HepG2 (cell line): ENCODE data around the gene VMO1. TPM values are rescaled to one million over a fixed set of nuclear protein-coding genes. Genes with fewer than 3 reads are reported as not detected.

Source experiments
- ATAC-seq: fragments of 200-7000 bp; cut with Tn5 transposase; 3 replicates; pipeline ENCODE4 v1.9.1; 2020; ENCODE audit warnings: mild to moderate bottlenecking, moderate library complexity
- BruUV-seq: library from RNA; stranded (reverse); fragments of 400-500 nt; replicated peaks from 2 replicates; lab custom pipeline; 2021; lab: Mats Ljungman, UMichigan
- CTCF ChIA-PET: fragments of 300-600 bp; formaldehyde crosslinking; extraction: SDS; loops from one replicate; lab custom pipeline; 2021; ENCODE audit warnings: low total read pairs, inconsistent platforms, low intra/inter-chr PET ratio; lab: Yijun Ruan, JAX
- POLR2A ChIA-PET: fragments of 350-600 bp; sonication (Branson Sonifier 250); formaldehyde crosslinking; loops from one replicate; lab custom pipeline; 2020; ENCODE audit warnings: antibody characterized with exemption, inconsistent platforms; lab: Yijun Ruan, JAX
- DNase-seq: peaks from one replicate; pipeline ENCODE4 v3.0.0-alpha.2; 2015; ENCODE audit warnings: low spot score
- FAIRE-seq: peaks from 3 replicates; lab custom pipeline; 2011; peaks lifted over from hg19 to GRCh38; lab: Jason Lieb, UNC
- H2AFZ ChIP-seq: one replicate; pipeline ENCODE4 v1.6.1; 2011; ENCODE audit warnings: low read length, inconsistent platforms
- H3K27ac ChIP-seq: fragments of 300-600 bp; 3 replicates; pipeline ENCODE4 v1.8.0; 2011; ENCODE audit warnings: mixed run types, mild to moderate bottlenecking, mixed read lengths, low read length, inconsistent platforms; ENCODE audit not compliant: insufficient read depth; ENCODE audit errors: extremely low read length
- H3K27me3 ChIP-seq, 2 experiments: fragments of 200-600 bp in 1 of 2; 2 replicates in 1 of 2; 3 replicates in 1 of 2; pipeline versions ENCODE4 v1.6.0 to v1.8.0; 2011; ENCODE audit warnings: low read length in 2 of 2, mild to moderate bottlenecking in 2 of 2, moderate library complexity in 2 of 2, inconsistent platforms in 1 of 2; ENCODE audit not compliant: insufficient read depth in 2 of 2, control insufficient read depth in 1 of 2
- H3K36me3 ChIP-seq, 2 experiments: fragments of 200-600 bp in 1 of 2; replicated peaks in 1 of 2; 2 replicates in 1 of 2; 3 replicates in 1 of 2; pipeline versions ENCODE4 v1.5.1 to v1.8.0; 2011; ENCODE audit warnings: low read length in 2 of 2, inconsistent platforms in 1 of 2; ENCODE audit not compliant: insufficient read depth in 2 of 2, control insufficient read depth in 1 of 2
- H3K4me1 ChIP-seq: 2 replicates; pipeline ENCODE4 v1.5.1; 2012; ENCODE audit warnings: low read length, inconsistent platforms; ENCODE audit not compliant: insufficient read depth
- H3K4me2 ChIP-seq: 2 replicates; pipeline ENCODE4 v1.6.0; 2011; ENCODE audit warnings: low read depth, low read length, inconsistent platforms
- H3K4me3 ChIP-seq, 3 experiments: fragments of 200-600 bp in 1 of 3; sonication (generic), shearing (Covaris generic) in 1 of 3; replicated peaks in 1 of 3; 2 replicates each; pipeline ENCODE4 v1.5.1; 2011 to 2016; ENCODE audit warnings: low read length in 3 of 3, inconsistent platforms in 2 of 3, low read depth in 2 of 3, mild to moderate bottlenecking in 2 of 3, control low read depth in 1 of 3, mixed read lengths in 1 of 3; ENCODE audit not compliant: insufficient read depth in 1 of 3
- H3K79me2 ChIP-seq: one replicate; pipeline ENCODE4 v1.6.1; 2011; ENCODE audit warnings: low read length, inconsistent platforms; ENCODE audit not compliant: insufficient read depth
- H3K9ac ChIP-seq: 2 replicates; pipeline ENCODE4 v1.6.0; 2011; ENCODE audit warnings: mild to moderate bottlenecking, low read depth, low read length, inconsistent platforms; ENCODE audit not compliant: insufficient read depth
- H3K9me3 ChIP-seq: 2 replicates; pipeline ENCODE4 v1.5.1; 2012; ENCODE audit warnings: mild to moderate bottlenecking, low read length
- H4K20me1 ChIP-seq: 2 replicates; pipeline ENCODE4 v1.6.0; 2011; ENCODE audit warnings: inconsistent platforms, mild to moderate bottlenecking, low read length, moderate library complexity; ENCODE audit not compliant: insufficient read depth
- AGO1 ChIP-seq: fragments of 200-400 bp; formaldehyde crosslinking; IDR thresholded peaks from 2 replicates; pipeline ENCODE4 v1.6.1; 2017; ENCODE audit warnings: mild to moderate bottlenecking, low read depth, low read length, moderate library complexity; ENCODE audit not compliant: poor library complexity, severe bottlenecking
- BORCS8-MEF2B ChIP-seq: sonication (generic); formaldehyde crosslinking; IDR thresholded peaks from 2 replicates; pipeline ENCODE4 v1.8.0; 2022; ENCODE audit warnings: mild to moderate bottlenecking, missing genetic modification reagents
- CENPT ChIP-seq: sonication (generic); formaldehyde crosslinking; IDR thresholded peaks from 2 replicates; pipeline ENCODE4 v1.8.0; 2022; ENCODE audit warnings: low read depth, mild to moderate bottlenecking, moderate library complexity, missing genetic modification reagents
- CREM ChIP-seq, 2 experiments: sonication (generic) in 1 of 2; formaldehyde crosslinking in 1 of 2; IDR thresholded peaks; 2 replicates each; pipeline versions ENCODE4 v1.4.0 to v1.6.1; 2016 to 2020; ENCODE audit warnings: antibody characterized with exemption in 1 of 2, mild to moderate bottlenecking in 1 of 2, missing genetic modification reagents in 1 of 2
- EP300 ChIP-seq, 3 experiments: sonication (generic) in 1 of 3; formaldehyde crosslinking in 1 of 3; IDR thresholded peaks; 2 replicates each; pipeline versions ENCODE4 v1.5.1 to v1.6.1; 2011 to 2020; ENCODE audit warnings: low read depth in 2 of 3, low read length in 2 of 3, borderline replicate concordance in 1 of 3, improper control_type of control experiment in 1 of 3, mild to moderate bottlenecking in 1 of 3, missing genetic modification reagents in 1 of 3, moderate library complexity in 1 of 3
- HDAC2 ChIP-seq: sonication (generic); formaldehyde crosslinking; IDR thresholded peaks from 2 replicates; pipeline ENCODE4 v1.4.0; 2020; ENCODE audit warnings: missing genetic modification reagents
- MEF2D ChIP-seq: sonication (generic); formaldehyde crosslinking; IDR thresholded peaks from 2 replicates; pipeline ENCODE4 v1.5.1; 2020; ENCODE audit warnings: mild to moderate bottlenecking, missing genetic modification reagents
- MTF1 ChIP-seq: sonication (generic); formaldehyde crosslinking; IDR thresholded peaks from 2 replicates; pipeline ENCODE4 v1.5.0; 2020; ENCODE audit warnings: missing genetic modification reagents
- PITX1 ChIP-seq: sonication (generic); formaldehyde crosslinking; IDR thresholded peaks from 2 replicates; pipeline ENCODE4 v1.5.1; 2020; ENCODE audit warnings: mild to moderate bottlenecking, missing genetic modification reagents
- PRPF4 ChIP-seq: fragments of 200-400 bp; formaldehyde crosslinking; IDR thresholded peaks from 2 replicates; pipeline ENCODE4 v1.6.1; 2016; ENCODE audit warnings: low read length, low read depth; ENCODE audit not compliant: poor library complexity, severe bottlenecking
- RAD51 ChIP-seq: fragments of 450-650 bp; IDR thresholded peaks from 2 replicates; pipeline ENCODE4 v1.6.1; 2016; ENCODE audit warnings: borderline replicate concordance
- SMC3 ChIP-seq: IDR thresholded peaks from 2 replicates; pipeline ENCODE4 v1.6.1; 2011; ENCODE audit warnings: low read length, improper control_type of control experiment
- SRF ChIP-seq: IDR thresholded peaks from 2 replicates; pipeline ENCODE4 v1.6.1; 2011; ENCODE audit warnings: mild to moderate bottlenecking, low read depth, low read length, moderate library complexity
- TFDP2 ChIP-seq: sonication (generic); formaldehyde crosslinking; IDR thresholded peaks from 2 replicates; pipeline ENCODE4 v1.4.0; 2020; ENCODE audit warnings: missing genetic modification reagents
- XBP1 ChIP-seq: sonication (generic); formaldehyde crosslinking; IDR thresholded peaks from 2 replicates; pipeline ENCODE4 v1.5.0; 2020; ENCODE audit warnings: missing genetic modification reagents
- ZBTB4 ChIP-seq: sonication (generic); formaldehyde crosslinking; IDR thresholded peaks from 2 replicates; pipeline ENCODE4 v1.4.0; 2020; ENCODE audit warnings: missing genetic modification reagents, mild to moderate bottlenecking, borderline replicate concordance
- ZFP62 ChIP-seq: sonication (generic); formaldehyde crosslinking; IDR thresholded peaks from 2 replicates; pipeline ENCODE4 v1.4.0; 2020; ENCODE audit warnings: missing genetic modification reagents
- ZNF160 ChIP-seq: sonication (generic); formaldehyde crosslinking; IDR thresholded peaks from 2 replicates; pipeline ENCODE4 v1.8.0; 2022; ENCODE audit warnings: mild to moderate bottlenecking, inconsistent platforms, missing genetic modification reagents
- WGBS: methylation state at CpG from one replicate; pipeline ENCODE4 v1.1.6; 2017; ENCODE audit warnings: low lambda C conversion rate; 5-methylcytosine and 5-hydroxymethylcytosine counted together
- in situ Hi-C: cut with HindIII; loops from 2 replicates; pipeline ENCODE4 v1.10.0; 2017; ENCODE audit warnings: low pct_unique_long_range_greater_than_20kb; ENCODE audit not compliant: extremely low pct_ligation_motif_present
- intact Hi-C: fragments of 100-400 bp; cut with micrococcal nuclease; formaldehyde crosslinking; loops from one replicate; pipeline ENCODE4 v1.10.0; 2022; ENCODE audit not compliant: unreplicated experiment
- polyA plus RNA-seq, 8 experiments: library from polyadenylated mRNA; depleted of rRNA in 3 of 8; stranded (reverse) in 7 of 8; unstranded in 1 of 8; fragments of >200 nt; fragmentation: Illumina TruSeq in 4 of 8; extraction: Trizol in 4 of 8; gene quantifications; 2 replicates each; pipeline versions ENCODE4 v1.2.1 to v1.2.3, GENCODE V29; 2011 to 2016; ENCODE audit warnings: low read depth in 4 of 8, missing spikeins in 1 of 8, mixed read lengths in 1 of 8; ENCODE audit not compliant: insufficient read depth in 1 of 8
- total RNA-seq, 5 experiments: library from RNA; depleted of rRNA; stranded (reverse); fragments of >200 nt; fragmentation: Illumina TruSeq; extraction: Trizol; gene quantifications; 2 replicates each; pipeline ENCODE4 v1.2.3, GENCODE V29; 2016; ENCODE audit warnings: low read depth in 1 of 5
- TF ChIP-seq, protein P1 (sequence below): sonication (generic); formaldehyde crosslinking; IDR thresholded peaks from 2 replicates; pipeline ENCODE4 v1.4.0; 2020; ENCODE audit warnings: mild to moderate bottlenecking, missing genetic modification reagents

Gene VMO1
- total and polyA plus RNA-seq, 2 of the 13 experiments (the other 11 are each of a cell fraction or from before 2014, with no cell fraction given): not detected

DNA sequence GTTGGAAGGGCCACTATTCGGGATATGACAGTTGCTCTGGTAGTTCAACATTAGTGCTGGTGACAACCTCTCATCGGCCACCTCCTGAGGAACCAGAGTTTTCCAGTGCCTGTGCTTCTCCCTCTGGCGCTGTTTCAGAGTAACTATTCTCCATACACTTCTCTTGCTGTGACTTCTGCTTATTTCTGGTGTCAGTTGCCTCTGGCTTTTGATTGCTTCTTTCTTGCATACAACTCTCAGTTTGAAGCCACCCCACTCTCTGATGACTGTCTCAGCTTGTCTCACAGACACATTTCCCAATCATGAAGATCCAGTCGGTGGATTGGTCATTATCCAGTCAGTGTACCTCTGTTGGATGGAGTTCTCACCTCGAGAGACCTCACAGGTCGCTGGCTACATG lies 17.9 kb downstream of the VMO1 start (continued):
- TF ChIP-seq MEF2D (CRISPR knock-in tag): no peak
- no peak for TF ChIP-seq XBP1 (CRISPR knock-in tag)
- no peak for TF ChIP-seq SMC3
- TF ChIP-seq PITX1: no peak

- ATAC-seq (no peak), FAIRE-seq (no peak), DNase-seq (no peak)
- Histone ChIP-seq H3K9me3 (no peaks in the 10 kb centered on the region), H3K4me1 (peaks cover 55% of the 10 kb centered on the region), H3K27ac (no peak overlapping the region), H4K20me1 (no peaks in the 10 kb centered on the region), H3K4me2 (no peak overlapping the region), H3K4me3 (no peak overlapping the region), H3K36me3 (no peaks in the 10 kb centered on the region), H3K79me2 (peaks cover 6% of the 10 kb centered on the region), H3K27me3 (no peaks in the 10 kb centered on the region), H2AFZ (no peak overlapping the region), H3K9ac (no peak overlapping the region)
- no TSS peak for BruUV-seq
- over 99% methylated on average over 9 of the region's 9 CpGs for WGBS
- in situ Hi-C loops (no loop called here), intact Hi-C loops (no loop called here)
- POLR2A ChIA-PET: no interaction called here
- CTCF ChIA-PET: no interaction called here
- TF ChIP-seq ZNF160 (CRISPR knock-in tag) (no peak), ZBTB4 (CRISPR knock-in tag) (no peak), AGO1 (no peak), ZFP62 (CRISPR knock-in tag) (no peak), BORCS8-MEF2B (CRISPR knock-in tag) (no peak), SRF (no peak), EP300 (IDR thresholded peaks at IDR 0.05; ENCODE audit: low read depth in 2 of 2, low read length in 2 of 2) (no peak), EP300 (CRISPR knock-in tag; IDR thresholded peaks at IDR 0.05; ENCODE audit: borderline replicate concordance) (no peak), CENPT (CRISPR knock-in tag) (no peak), HDAC2 (no peak), MTF1 (CRISPR knock-in tag) (no peak), RAD51 (no peak), TFDP2 (no peak), CREM (IDR thresholded peaks at IDR 0.05) (no peak), CREM (CRISPR knock-in tag; IDR thresholded peaks at IDR 0.05) (no peak), PRPF4 (no peak)
- TF ChIP-seq, protein P1, sequence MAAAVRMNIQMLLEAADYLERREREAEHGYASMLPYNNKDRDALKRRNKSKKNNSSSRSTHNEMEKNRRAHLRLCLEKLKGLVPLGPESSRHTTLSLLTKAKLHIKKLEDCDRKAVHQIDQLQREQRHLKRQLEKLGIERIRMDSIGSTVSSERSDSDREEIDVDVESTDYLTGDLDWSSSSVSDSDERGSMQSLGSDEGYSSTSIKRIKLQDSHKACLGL (CRISPR knock-in tag): no peak
These were observed 19.4 kb downstream of the VMO1 start for GRCh38 chr17:4766723-4767122.
